Measurements from ENCODE around the gene SECTM1.
A peak's percentile ranks its signal among the peaks of the same experiment; 100 is the strongest.

SECTM1 gene

GRCh38 chr17:82325286-82326180 lies 8.0 kb downstream of the SECTM1 start:
- TF ChIP-seq USF1 (IDR thresholded peaks at IDR 0.05) (no peak), TCF12 (IDR thresholded peaks at IDR 0.05; ENCODE audit: low read depth) (no peak), YY1 (IDR thresholded peaks at IDR 0.05; ENCODE audit: low read depth) (no peak), CEBPB (IDR thresholded peaks at IDR 0.05) (no peak), NFIC (IDR thresholded peaks at IDR 0.05) (no peak), EP300 (IDR thresholded peaks at IDR 0.05; ENCODE audit: borderline replicate concordance) (no peak), TEAD4 (IDR thresholded peaks at IDR 0.05) (no peak), EGR1 (IDR thresholded peaks at IDR 0.05) (no peak), MAX (IDR thresholded peaks at IDR 0.05) (no peak), CREB1 (IDR thresholded peaks at IDR 0.05; ENCODE audit: low read depth) (no peak), ZBTB7A (IDR thresholded peaks at IDR 0.05; ENCODE audit: low read depth) (no peak), FOXM1 (IDR thresholded peaks at IDR 0.05; ENCODE audit: borderline replicate concordance, low read depth) (no peak), REST (IDR thresholded peaks at IDR 0.05; ENCODE audit: low read depth) (no peak), RAD21 (IDR thresholded peaks at IDR 0.05; ENCODE audit: low read depth) (no peak), TAF1 (IDR thresholded peaks at IDR 0.05; ENCODE audit: low read depth) (no peak)

GRCh38 chr17:82324566-82325285 lies 8.8 kb downstream of the SECTM1 start:
- TF ChIP-seq MAX (IDR thresholded peaks at IDR 0.05) (no peak), TCF12 (IDR thresholded peaks at IDR 0.05; ENCODE audit: low read depth) (0 out of 2 replicates have a peak, but pooled peaks have one; percentile 45)

- TF ChIP-seq RAD21 (IDR thresholded peaks at IDR 0.05; ENCODE audit: low read depth) (no peak), TEAD4 (IDR thresholded peaks at IDR 0.05) (no peak), TAF1 (IDR thresholded peaks at IDR 0.05; ENCODE audit: low read depth) (no peak), CREB1 (IDR thresholded peaks at IDR 0.05; ENCODE audit: low read depth) (no peak), USF1 (IDR thresholded peaks at IDR 0.05) (no peak), FOXM1 (IDR thresholded peaks at IDR 0.05; ENCODE audit: borderline replicate concordance, low read depth) (no peak), NFIC (IDR thresholded peaks at IDR 0.05) (no peak), MAX (IDR thresholded peaks at IDR 0.05) (no peak), YY1 (IDR thresholded peaks at IDR 0.05; ENCODE audit: low read depth) (no peak), TCF12 (IDR thresholded peaks at IDR 0.05; ENCODE audit: low read depth) (no peak), EGR1 (IDR thresholded peaks at IDR 0.05) (no peak), EP300 (IDR thresholded peaks at IDR 0.05; ENCODE audit: borderline replicate concordance) (no peak), REST (IDR thresholded peaks at IDR 0.05; ENCODE audit: low read depth) (no peak), CEBPB (IDR thresholded peaks at IDR 0.05) (no peak)
These were observed 9.9 kb downstream of the SECTM1 start for GRCh38 chr17:82323514-82324234.

GRCh38 chr17:82322526-82323453 lies 10.8 kb downstream of the SECTM1 start:
- TF ChIP-seq RAD21 (IDR thresholded peaks at IDR 0.05; ENCODE audit: low read depth) (no peak), EP300 (IDR thresholded peaks at IDR 0.05; ENCODE audit: borderline replicate concordance) (no peak), NFIC (IDR thresholded peaks at IDR 0.05) (no peak), TAF1 (IDR thresholded peaks at IDR 0.05; ENCODE audit: low read depth) (no peak), FOXM1 (IDR thresholded peaks at IDR 0.05; ENCODE audit: borderline replicate concordance, low read depth) (no peak), ZBTB7A (IDR thresholded peaks at IDR 0.05; ENCODE audit: low read depth) (no peak)
